Colon (tissue), 2 donors: ENCODE results near the gene P3H2.
"Not testable (repeated sequence)": the region's sequence is repeated elsewhere in the genome, so short reads cannot be mapped to it uniquely, and the experiment has no call there.

Experiments used
- FAIRE-seq: peaks from 2 replicates; lab custom pipeline; 2012; peaks lifted over from hg19 to GRCh38; lab: Jason Lieb, UNC
- donor health status: control.
- donor health status: control.

Gene P3H2

GRCh38 chr3:190120269-190121060 lies at the start of gene P3H2:
TSS of gene P3H2 (minus strand) at chr3:190120897. CDS start at chr3:190120731, 166 bp downstream.
- no peak for FAIRE-seq

- FAIRE-seq, result peak; percentile 45
Measured at GRCh38 chr3:190169877-190170276, 49.2 kb upstream of the P3H2 start.

- no peak for FAIRE-seq
Measured at GRCh38 chr3:190169243-190169642, 48.5 kb upstream of the P3H2 start.

GRCh38 chr3:190167936-190168680 lies 47.4 kb upstream of the P3H2 start:
- FAIRE-seq, result no peak

- no peak for FAIRE-seq
Measured at GRCh38 chr3:190166948-190167347, 46.3 kb upstream of the P3H2 start.

GRCh38 chr3:190165253-190165652 lies 44.6 kb upstream of the P3H2 start:
- no peak for FAIRE-seq

- not testable (repeated sequence) for FAIRE-seq
Measured at GRCh38 chr3:190162013-190162412, 41.3 kb upstream of the P3H2 start.

GRCh38 chr3:190159902-190160435 lies 39.3 kb upstream of the P3H2 start:
- FAIRE-seq, result no peak

GRCh38 chr3:190158261-190158660 lies 37.6 kb upstream of the P3H2 start:
- FAIRE-seq, result no peak

GRCh38 chr3:190155752-190156151 lies 35.1 kb upstream of the P3H2 start:
- no peak for FAIRE-seq

GRCh38 chr3:190150681-190151080 lies 30.0 kb upstream of the P3H2 start:
- no peak for FAIRE-seq

GRCh38 chr3:190149830-190150619 lies 29.3 kb upstream of the P3H2 start:
- not testable (repeated sequence) for FAIRE-seq

GRCh38 chr3:190144793-190145192 lies 24.1 kb upstream of the P3H2 start:
- not testable (repeated sequence) for FAIRE-seq

- FAIRE-seq, result no peak
Measured at GRCh38 chr3:190142041-190142440, 21.3 kb upstream of the P3H2 start.

GRCh38 chr3:190139365-190139764 lies 18.7 kb upstream of the P3H2 start:
- FAIRE-seq, result no peak

- FAIRE-seq, result no peak
Measured at GRCh38 chr3:190132371-190132770, 11.7 kb upstream of the P3H2 start.

- no peak for FAIRE-seq
Measured at GRCh38 chr3:190131329-190131728, 10.6 kb upstream of the P3H2 start.

- no peak for FAIRE-seq
Measured at GRCh38 chr3:190130696-190131095, 10.0 kb upstream of the P3H2 start.

GRCh38 chr3:190130037-190130436 lies 9.3 kb upstream of the P3H2 start:
- FAIRE-seq, result no peak

GRCh38 chr3:190127797-190128196 lies 7.1 kb upstream of the P3H2 start:
- no peak for FAIRE-seq

- FAIRE-seq, result no peak
Measured at GRCh38 chr3:190127195-190127594, 6.5 kb upstream of the P3H2 start.

GRCh38 chr3:190125436-190126068 lies 4.9 kb upstream of the P3H2 start:
- FAIRE-seq, result no peak
